ENCODE measurements around the gene MEIS2.

DNA sequence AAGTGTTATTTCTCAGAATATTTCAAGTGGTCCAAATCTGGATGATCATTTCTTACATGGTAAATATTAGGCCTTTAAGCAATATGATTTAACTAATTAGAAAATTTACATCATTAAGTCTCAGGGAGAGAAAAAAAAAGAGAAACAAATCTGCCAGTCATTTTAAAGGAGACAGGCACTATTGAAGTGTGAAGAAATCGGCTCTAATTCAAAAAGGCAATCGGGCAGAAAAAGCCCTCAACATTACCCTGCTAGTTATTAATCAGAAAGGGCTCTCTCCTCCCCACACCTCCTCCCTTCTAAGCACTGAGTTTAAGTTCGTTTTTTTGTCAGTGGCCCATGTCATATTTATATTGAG, 215.9 kb downstream of the MEIS2 start:
- TF ChIP-seq, protein P1, sequence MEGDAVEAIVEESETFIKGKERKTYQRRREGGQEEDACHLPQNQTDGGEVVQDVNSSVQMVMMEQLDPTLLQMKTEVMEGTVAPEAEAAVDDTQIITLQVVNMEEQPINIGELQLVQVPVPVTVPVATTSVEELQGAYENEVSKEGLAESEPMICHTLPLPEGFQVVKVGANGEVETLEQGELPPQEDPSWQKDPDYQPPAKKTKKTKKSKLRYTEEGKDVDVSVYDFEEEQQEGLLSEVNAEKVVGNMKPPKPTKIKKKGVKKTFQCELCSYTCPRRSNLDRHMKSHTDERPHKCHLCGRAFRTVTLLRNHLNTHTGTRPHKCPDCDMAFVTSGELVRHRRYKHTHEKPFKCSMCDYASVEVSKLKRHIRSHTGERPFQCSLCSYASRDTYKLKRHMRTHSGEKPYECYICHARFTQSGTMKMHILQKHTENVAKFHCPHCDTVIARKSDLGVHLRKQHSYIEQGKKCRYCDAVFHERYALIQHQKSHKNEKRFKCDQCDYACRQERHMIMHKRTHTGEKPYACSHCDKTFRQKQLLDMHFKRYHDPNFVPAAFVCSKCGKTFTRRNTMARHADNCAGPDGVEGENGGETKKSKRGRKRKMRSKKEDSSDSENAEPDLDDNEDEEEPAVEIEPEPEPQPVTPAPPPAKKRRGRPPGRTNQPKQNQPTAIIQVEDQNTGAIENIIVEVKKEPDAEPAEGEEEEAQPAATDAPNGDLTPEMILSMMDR (conservative IDR thresholded peaks at IDR 0.05; ENCODE audit: low read depth, low read length), result no peak
- TF ChIP-seq EZH2phosphoT487 (IDR thresholded peaks at IDR 0.05; ENCODE audit: borderline replicate concordance, low read length), result no peak
- TF ChIP-seq EZH2 (IDR thresholded peaks at IDR 0.05; ENCODE audit: low read length, unreplicated experiment), result no peak
